ENCODE measurements around the gene TRIM63.
"Not testable (repeated sequence)": the region's sequence is repeated elsewhere in the genome, so short reads cannot be mapped to it uniquely, and the experiment has no call there.

Gene TRIM63

DNA sequence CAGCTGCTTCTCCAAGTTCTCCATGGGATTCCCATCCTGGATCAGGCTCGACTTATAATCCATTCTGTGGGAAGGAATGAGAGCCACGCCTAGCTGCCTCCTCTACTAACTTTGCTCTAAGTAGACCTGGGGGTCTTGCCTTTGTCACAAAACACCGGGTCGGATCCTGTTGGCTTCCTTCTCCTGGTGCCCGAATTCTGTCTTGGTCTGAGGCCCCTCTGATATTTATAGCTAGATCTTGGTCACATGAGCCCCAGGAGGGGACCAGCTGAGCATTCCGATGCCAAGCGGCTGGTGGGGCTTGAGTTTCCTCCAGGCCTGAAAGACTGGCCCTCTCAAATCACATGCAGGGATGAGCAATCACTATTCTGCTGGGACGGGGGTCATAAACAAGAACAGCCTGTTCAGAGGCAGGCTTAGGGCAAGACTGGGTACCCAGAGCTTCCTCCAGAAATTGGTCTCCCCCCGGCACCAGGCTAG, at the start of gene TRIM63:
TRIM63 (minus strand) TSS at position 199 of the 480 bp plus-strand sequence; CDS start at position 63, 136 bp downstream.
- no peak for DNase-seq

DNA sequence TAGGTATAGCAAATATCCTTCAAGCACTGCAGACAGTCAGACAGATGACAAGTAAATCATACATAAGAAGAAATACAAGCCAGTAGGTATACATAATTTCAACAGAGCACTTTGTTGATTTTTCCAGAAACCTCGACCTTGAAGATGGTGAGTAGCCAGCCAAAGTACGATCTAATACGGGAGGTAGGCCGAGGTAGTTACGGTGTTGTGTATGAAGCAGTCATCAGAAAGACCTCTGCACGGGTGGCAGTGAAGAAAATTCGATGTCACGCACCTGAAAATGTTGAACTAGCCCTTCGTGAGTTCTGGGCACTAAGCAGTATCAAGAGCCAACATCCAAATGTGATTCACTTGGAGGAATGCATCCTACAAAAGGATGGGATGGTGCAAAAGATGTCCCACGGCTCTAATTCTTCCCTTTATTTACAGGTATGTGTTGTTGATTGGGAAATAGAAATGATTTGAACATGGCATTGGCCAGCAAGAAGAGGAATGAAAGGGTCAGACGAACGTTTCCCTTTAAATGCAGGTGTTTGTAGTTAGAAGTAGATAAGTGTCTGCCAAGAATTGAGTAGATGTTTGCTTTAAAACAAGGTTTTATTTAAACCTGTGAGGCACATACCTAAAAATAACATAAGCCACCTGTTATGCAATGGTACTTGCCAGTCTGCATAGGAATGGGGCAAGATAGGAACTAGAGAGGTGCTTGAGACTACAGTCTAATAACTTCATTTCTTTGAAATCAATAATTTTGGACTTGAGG, 46.9 kb upstream of the TRIM63 start:
- DNase-seq = no peak

DNA sequence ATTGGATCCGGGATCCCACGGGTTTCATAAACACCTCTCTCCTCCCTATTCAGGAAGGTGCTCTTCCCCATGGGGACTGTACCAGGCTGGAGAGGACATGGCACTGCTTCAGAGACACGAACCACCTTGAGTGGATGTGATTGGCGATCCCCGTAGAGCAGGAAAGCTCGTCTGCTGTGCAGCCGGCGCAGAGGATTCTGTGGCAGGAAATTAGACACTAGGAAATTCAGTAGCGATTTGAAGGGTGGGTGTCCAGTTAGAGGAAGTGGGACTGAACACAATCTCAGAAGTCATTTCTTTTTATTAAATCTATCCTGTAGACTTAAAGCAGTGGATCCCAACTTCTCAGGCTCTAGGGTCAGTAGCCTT, 45.0 kb upstream of the TRIM63 start:
- peak; percentile 63 for DNase-seq

DNA sequence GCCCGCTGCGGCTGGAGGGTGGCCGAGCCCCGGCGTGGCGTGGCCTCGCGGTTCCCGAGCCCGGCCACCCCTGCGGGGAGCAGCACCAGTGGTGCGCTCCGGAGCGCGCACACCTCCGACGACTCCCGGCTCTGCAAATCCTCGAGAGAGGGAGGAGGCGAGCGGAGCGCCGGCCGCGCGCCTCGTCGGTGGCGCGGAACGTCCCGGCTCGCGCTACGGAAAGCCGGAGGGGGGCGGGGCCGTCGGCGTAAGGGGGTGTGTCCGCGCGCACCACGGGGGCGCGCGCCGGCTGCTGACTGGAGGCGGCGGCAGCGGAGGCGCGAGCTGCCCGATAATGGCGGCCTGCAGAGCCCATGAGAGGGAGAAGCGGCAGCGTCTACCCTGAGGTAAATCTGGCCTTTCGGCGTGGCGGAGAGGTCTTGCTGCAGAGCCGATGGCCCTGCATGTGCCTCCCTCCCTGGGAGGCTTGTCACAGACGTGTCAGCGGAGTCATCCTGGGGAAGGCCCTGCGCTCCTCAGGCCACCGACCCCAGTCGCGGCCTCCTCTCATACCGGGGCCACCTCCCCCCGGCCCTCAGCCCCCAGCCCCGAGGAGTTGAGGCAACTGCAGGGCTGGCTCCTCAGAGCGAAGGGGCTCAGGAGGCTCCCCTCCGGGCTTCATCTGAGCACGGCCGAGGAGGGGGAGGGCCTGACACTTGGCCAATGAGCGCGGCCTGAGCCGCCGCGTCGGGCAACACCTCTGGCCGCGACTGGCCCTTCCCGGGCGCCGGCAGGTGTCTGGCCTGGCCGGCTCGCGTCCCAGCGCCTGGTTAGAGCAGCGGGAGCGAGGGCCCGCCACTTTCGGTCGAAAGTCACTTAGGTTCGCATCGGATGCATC, 44.3 kb upstream of the TRIM63 start, which contains the start of gene PDIK1L:
PDIK1L (plus strand) TSS at position 295 of the 877 bp plus-strand sequence. CDS start 2,485 bp downstream, outside the sequence.
- DNase-seq = peak; percentile 97

DNA sequence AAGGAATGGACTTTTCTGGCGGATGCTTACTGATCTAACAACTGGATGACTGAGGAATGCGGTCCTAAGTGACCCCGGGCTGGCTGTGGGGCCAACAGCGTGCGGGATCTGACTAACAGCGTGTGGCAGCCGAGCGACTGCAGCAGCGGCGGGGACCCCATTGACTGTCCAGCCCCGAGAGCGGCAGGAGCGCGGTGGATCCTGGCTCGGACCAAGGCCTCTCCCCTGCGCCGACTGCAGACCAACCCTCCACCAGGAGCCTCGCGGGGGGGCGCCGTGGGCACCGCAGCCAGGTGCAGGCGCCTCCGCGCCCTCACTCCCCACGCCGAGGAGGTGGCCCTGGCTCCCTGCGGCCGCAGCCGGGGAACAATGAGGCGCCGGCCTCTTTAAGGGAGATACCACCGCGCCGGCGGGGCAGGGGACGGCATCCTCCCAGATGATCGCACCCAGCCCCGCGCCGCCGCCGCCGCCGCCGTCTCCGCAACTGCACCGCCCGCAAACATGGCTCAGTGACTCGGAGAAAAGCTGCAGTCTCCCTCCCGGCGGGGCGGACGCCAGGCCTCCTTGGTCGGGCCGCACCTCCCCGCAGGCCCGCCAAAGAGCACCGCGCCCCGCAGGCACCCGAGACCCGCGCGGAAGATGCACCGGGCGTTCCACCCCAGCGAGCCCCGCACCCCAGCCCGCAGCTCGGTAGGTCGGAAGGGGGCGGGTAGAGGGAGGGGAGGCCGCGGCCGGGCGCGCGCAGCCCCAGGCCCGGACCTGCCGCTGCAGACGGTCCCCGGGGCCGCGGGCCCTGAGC, 43.5 kb upstream of the TRIM63 start:
- DNase-seq = peak; percentile 87

DNA sequence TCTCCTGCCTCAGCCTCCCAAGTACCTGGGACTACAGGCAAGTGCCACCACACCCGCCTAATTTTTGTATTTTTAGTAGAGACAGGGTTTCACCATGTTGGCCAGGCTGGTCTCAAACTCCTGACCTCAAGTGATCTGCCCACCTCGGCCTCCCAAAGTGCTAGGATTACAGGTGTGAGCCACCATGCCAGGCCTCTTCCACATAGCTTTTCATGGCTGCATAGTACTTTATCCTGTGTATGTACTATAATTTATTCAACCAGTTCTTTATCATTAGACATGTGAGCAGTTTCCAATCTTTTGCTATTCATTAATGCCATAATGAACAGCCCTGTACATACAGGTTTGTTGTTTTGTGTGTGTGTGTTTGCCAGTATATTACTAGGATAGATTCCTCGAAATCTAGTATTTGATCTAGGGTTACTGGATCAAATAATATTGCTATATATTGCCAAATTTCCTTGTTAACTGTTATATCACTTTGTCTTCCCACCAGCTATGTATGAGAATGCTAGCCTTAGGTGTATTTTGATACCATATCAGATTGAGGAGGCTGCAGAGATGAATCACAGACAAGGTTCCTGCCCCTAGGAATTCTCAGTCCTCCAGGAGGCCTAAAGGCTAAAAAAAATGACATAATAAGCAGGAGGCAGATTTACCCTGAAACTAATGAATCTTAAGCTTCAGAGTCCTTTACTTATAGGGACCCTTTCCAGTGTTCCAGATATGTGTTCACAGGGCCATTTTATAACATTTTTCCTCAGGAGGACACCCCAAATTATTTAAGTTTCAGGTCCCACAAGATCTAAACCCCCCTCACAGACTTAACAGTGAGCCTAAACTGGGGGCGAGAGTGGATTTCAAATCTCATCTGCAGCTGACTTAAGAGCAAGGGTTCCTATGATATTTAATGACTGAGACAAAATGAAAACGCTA, 42.1 kb upstream of the TRIM63 start:
- DNase-seq = no peak

DNA sequence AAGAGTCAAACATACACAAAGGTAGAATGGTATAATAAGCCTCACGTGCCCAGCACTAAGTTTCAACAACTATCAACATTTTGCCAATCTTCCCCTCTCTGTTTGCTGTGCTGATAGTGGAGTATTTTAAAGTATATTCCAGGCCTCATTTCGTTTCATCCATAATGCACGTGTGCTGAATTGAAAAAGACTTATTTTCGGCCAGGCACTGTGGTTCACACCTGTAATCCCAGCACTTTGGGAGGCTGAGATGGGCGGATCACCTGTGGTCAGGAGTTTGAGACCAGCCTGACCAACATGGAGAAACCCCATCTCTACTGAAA, 37.8 kb upstream of the TRIM63 start:
- not testable (repeated sequence) for DNase-seq

DNA sequence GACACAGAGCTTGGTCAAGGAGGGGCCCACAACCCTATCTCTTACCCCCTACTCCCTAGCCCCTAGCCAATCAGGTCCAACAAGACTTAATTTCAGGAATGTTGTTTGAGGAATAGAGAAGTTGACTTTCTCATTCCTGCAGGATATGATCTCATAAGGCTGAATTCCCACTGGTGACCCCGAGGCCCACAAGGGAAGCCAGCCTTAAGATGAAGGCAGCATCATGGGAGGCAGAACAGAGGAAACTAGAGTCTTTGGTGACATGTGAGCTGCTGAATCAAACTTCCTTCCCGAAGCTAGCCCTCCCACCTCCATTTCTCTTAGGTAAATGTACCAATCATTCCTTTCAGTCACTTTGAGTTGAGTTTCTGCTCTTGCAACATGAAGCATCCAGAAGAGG, 35.1 kb upstream of the TRIM63 start:
- no peak for DNase-seq

DNA sequence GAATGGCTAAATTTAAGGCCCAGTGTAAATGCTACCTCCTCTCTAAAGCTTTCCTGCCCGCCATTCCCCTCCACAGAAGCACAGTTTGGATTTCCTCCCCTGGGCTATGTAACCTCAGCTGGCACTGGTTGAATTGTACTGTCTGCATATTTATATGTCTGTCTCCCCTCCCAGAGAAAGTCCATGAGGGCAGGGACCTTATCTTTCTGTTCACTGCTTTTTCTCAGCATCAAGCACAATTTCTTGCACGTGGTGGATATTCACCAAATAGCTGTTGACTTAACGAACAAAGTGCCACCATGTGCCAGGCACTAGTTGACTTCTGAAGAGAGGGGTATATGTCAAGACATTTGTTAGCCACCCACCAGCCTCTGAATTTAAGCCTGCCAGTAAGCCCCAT, 34.7 kb upstream of the TRIM63 start:
- no peak for DNase-seq

DNA sequence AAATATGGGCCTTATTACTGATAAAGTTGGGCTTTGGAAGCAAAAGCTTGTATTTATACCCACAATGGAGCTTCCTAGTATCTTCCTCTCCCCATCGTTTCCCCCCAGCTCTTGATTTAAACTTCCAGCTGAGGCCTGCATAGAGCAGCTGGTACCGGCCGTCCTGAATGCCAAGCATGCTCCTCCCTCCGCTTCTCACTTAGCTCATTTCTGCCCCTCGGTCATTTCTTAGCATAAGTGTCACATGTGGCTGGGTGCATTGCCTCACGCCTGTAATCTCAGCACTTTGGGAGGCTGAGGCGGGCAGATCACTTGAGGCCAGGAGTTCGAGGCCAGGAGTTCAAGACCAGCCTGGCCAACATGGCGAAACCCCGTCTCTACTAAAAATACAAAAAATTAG, 32.8 kb upstream of the TRIM63 start:
- DNase-seq = not testable (repeated sequence)

DNA sequence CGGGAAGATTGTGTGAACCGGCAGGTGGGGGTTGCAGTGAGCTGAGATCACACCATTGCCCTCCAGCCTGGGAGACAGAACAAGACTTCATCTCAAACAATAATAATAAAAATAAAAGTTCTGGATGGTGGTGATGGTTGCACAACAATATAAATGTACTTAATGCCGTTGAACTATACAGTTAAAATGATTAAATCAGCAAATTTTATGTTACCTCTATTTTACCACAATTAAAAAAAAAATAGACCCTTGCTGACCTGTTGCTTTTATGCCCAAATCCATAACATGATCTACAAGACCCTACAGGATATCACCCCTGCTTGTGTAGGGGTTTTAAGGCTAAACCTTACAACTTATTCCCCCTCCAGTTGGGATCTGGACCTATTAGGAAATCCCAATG, 32.4 kb upstream of the TRIM63 start:
- DNase-seq = no peak

DNA sequence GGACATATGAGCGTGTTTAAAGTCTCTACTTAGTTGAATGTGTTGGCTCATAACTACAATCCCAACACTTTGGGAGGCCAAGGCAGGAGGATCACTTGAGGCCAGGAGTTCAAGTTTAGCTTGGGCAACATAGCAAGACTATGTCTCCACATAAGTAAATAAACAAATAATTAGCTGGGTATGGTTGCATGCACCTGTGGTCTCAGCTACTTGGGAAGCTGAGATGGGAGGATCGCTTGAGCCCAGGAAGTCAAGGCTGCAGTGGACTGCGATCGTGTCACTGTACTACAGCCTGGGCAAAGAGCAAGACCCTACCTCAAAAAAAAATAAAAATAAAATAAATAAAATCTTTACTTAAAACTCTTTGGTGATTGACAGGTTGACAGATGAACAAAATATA, 31.2 kb upstream of the TRIM63 start:
- no peak for DNase-seq

DNA sequence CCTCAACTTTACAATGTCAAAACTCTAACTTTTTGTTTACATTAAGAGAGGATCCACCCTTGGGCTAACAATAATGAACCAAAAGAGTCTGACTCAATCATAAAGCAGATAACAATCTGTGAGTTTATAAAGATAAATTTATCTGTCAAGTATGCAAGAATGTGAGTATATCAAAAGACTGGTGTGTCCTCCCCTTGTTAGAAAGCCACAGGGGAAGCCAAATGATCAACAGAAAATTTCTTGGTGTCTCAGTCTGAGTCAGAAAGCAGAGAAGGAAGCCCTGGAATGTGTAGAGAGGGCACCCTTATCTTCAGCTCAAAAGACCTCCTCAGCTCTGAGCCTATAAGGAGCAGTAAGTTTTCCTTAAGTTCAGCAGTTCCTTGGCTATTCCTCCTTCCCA, 30.3 kb upstream of the TRIM63 start:
- peak; percentile 16 for DNase-seq

DNA sequence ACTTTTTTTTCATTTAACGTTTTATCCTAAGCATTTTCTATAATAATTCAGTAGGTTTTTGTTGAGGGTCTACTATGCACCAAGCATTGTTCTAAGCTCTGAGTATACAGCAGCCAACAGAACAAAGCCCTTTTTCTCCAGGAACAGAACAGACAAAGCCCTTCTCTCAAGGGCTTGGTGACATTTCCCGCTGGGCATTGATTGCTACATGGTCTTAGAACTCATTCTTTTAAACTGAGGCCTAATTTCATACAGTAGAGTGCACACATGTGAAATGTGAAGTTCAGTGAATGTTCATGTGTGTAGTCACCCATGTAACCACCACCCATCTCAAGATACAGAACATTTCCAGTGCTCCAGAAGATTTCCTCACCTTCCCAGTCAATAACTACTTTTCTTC, 29.0 kb upstream of the TRIM63 start:
- no peak for DNase-seq

DNA sequence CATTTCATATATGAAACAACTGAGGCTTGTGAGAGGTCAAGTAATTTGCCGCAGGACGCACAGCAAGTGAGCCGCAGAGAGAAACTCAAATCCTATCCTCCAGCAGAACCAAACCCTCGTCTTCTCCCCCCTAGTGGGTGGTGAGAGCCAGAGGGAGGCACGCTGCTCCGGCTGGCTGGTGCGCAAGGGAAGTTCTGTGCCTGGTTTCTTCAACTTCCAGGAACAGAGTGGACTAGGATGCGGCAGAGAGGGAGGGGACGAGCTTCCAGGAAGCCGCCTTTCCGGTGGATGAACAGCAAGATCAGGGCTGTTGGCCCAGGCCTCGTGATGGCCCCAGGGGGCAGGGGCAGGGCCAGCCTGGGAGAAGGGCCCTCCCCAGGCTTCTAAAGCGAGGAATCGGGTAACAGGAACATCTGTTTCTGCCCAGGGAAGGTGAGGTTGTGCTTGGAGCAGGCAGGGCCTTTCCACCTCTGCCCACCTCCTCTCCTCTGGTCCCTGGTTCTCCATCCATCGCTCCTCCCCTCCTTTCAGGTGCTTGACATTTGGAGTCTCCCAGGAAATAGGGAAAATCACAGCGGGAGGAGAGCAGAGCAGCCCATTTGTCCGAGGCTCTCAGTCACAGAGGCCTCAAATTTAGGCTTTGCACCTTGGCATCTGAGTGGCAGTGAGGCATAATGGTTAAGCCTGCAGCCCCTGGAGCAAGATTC, 27.4 kb upstream of the TRIM63 start:
- DNase-seq = no peak

DNA sequence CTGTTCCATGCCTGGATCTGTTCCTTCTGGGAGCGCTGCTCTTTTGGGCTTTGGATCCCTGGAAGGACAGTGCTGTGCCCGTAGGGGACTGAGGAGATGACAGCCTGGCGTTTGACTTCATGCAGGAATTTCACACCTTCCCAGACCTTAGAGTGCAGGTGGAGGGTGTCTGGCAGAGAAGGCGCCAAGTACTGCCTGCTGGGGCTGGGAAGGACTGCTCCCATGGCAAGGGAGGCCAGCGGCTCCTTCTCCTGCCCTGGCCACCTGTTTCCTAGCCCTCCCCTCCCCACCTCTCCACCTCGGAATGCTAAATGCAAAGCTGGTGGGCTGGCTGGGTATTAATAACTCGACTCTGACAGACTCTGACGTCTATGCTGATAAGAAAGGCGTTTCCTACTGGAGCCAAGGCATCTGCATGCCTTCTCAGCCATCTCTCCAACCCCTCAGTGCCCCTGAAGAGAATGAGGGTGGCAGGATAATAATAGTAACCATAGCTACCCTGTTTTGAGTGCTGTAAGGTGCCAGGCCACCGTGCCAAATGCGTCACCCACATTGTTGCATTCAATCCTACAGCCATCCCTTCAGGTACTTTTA, 26.7 kb upstream of the TRIM63 start:
- DNase-seq = no peak

DNA sequence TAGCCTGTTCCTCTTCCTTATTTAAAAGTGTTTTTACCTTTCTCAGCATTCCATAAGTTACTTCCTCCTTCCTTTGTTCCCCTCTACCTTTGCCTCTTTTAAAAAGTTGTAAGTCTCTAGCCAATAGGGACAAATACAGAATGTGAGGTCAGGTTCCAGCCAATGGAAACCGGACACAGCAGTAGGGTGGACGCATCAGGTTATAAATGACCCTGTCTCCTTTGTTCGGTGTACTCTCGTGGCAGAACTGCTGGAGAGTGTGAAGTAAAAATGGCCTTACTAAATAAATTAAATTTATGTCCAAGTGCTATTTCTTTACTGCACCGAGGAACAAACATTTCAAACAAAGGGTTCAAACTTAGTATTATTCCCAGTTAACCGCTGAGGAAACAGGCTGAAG, 26.1 kb upstream of the TRIM63 start:
- DNase-seq = not testable (repeated sequence)

DNA sequence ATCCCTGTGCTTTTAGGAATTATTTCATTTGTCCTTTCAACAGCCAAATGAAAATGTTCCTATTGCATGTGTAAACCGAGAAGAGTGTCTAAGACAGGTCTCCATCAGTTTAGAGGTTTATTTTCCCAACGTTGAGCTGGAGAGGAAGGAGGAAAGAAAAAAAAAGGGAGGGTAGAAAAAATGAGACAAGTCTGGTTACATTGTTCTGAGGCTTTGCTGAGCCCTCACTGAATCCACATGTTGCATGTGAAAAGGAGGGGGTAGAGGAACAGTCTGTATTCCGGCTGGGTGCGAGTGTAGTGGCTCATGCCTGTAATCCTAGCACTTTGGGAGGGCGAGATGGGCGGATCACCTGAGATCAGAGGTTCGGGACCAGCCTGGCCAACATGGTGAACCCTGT, 25.0 kb upstream of the TRIM63 start:
- no peak for DNase-seq

DNA sequence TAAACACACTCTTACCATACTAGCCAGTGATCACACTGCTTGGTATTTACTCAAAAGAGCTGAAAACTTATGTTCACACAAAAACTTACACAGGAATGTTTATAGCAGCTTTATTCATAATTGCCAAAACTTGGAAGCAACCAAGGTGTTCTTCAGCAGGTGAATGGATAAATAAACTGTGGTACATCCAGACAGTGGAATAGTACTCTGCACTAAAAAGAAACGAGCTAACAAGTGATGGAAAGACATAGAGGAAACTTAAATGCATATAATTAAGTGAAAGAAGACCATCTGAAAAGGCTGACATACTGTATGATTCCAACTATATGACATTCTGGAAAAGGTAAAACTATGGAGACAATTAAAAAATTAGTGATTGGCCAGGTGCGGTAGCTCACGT, 23.5 kb upstream of the TRIM63 start:
- DNase-seq = no peak

DNA sequence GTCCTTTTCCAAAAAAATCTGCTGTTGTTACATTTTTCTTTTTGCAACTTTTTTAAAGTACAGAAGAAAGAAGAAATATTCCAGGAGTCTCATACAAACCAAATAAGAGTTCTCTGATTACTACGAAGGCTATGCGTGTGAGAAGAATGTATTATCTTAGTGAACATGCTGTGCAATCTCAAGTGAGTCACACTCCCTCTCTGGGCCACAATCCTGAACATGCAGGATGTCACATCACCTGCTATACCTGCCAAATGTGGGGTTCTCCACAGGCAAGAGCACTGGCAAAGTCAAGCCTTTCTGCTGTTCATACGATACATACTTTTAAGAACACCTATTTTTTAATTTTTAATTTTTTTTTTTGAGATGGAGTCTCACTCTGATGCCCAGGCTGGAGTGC, 21.7 kb upstream of the TRIM63 start:
- DNase-seq = no peak

DNA sequence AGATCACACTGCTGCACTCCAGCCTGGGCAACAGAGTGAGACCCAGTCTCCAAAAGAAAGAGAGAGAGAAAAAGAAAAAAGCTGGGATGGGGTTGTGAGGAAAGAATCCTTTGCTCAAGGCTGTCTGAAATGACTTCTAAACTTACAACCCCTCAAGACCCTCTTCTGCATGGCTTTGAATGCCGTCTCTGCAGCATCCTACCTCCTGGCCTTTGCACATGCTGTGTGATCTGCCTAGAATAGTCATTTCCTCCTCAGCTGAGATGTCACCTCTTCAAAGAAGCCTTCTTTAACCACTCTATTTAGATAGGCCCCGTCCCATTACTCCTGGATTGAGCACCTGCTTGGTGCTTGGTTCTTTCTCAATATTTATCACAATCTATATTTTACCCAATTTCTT, 17.4 kb upstream of the TRIM63 start:
- no peak for DNase-seq
